HS-27A (cell line): ENCODE measurements around the gene TMEM204.

Source experiments
- DNase-seq: peaks from one replicate; pipeline ENCODE4 v3.0.0-alpha.2; 2012; ENCODE audit warnings: low read depth, missing footprints

The TMEM204 gene

DNA sequence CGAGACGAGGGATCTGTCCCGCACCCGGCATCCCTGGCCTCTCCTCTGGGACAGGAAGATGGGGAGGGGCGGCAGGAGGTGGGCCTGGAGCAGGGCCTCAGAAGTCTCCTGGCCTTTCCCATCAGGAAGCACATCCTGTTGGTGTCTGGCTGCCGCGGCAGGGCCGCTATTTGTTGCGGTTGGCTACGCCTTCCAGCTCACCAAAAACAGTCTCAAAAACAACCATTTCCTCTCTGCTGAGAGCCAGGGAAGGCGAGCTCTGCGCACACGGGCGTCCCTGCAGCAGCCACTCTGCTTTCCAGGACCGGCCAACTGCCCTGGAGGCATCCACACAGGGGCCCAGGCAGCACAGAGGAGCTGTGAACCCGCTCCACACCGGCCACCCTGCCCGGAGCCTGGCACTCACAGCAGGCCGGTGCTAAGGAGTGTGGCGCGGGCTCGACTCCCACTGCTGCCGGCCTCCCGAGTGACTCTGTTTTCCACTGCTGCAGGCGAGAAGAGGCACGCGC is at the start of gene TMEM204:
TSS of gene TMEM204 (plus strand) at position 224 of the 509 bp plus-strand sequence. CDS start 610 bp downstream, outside the sequence.
- no peak for DNase-seq

DNA sequence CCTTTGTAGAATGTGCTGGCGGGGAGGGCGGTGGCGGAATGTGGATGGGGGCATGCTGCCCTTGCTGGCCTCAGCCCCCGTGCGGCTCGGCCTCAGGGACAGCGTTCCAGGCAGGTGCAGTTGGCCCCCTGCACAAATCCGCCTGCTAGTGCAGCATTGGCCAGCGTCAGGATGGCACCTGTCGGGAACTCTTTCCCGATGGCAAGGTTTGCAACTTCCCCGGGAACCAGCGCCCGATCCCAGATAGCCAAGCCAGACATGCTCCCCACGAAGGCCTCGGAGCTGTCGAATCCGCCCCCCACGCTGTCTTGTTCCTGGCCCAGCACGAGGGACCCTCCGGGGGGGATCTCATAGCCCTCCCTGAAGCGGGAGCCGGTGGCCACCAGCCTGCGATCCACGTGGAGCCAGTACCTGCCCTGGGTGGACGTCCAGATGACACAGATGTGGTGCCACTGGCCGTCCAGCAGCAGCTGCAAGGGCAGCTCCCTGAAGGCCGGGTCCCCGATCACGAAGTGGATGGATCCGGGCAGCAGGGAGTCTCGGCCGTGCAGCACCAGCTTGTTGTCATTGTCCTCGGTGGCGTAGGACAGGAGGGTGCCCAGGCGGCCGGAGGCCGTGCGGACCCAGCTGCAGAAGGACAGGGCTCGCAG is 47.5 kb upstream of the TMEM204 start:
- no peak for DNase-seq

DNA sequence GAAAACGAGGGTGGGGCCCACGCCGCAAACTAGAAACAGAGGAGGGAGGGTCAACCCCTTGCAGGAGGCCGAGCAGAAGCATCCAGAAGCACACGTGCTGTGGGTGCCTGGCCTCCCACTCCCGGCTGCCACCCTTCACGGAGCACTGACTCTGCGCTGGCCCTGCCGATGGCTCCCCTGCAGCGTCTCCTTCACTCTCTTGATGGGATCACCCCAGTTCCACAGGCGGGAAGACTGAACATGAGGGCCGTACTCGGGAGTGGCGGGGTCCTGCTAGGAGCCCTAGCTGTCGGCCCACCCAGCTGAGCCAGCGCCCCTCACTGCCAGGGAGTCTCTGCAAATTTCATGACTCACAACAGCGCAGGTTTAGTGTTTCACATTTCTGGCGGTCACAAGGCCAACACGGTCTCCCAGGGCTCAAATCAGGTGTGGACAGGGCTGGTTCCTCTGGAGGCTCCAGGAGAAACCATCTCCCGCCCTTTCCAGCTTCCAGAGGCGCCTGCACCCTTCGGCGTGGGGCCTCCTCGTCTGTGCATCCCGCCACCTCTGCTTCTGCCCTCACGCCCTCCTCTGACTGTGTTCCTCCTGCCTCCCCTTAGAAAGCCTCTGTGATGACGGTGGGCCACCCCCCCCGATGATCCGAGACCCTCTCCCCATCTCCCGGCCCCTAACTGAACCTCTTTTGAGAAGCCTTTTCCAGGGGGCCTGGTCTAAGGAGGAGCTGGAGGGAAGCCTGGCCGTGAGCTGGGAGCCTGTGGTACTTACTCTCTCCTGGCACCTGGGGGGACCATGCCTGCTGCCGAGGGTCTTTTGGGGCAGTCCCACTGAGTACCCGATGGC is 46.7 kb upstream of the TMEM204 start:
- DNase-seq, result no peak

DNA sequence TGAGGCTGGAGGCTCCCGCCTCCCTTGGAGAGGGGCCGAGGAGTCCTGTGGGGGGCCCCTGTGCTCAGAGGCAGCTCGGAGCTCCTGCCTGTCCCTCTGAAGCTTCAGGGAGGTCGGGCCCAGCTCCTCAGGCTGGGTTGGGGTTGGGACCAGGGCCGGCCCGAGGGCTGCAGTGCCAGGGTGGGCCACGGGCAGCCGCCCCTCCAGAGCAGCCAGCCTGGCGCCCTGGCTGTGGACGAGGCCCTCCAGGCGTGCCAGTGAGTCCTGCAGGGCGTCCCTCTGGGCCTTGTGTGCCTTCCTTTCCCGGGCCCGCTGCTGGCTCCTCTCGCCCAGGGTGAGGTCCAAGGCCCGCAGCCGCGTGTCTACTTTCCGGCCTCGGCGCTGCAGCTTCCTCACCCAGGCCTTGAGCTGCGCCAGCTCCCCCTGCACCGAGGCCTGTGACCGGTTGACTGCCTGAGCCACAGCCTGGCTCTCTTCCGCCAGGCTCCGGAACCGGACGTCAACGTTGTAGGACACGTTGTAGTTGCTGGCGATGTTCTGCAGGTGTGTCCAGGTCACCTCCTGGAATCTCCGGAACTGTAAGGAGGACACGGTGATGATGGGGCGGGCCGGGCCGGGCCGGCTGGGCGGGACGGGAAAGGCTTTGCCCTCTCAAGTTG is 45.9 kb upstream of the TMEM204 start:
- no peak for DNase-seq

DNA sequence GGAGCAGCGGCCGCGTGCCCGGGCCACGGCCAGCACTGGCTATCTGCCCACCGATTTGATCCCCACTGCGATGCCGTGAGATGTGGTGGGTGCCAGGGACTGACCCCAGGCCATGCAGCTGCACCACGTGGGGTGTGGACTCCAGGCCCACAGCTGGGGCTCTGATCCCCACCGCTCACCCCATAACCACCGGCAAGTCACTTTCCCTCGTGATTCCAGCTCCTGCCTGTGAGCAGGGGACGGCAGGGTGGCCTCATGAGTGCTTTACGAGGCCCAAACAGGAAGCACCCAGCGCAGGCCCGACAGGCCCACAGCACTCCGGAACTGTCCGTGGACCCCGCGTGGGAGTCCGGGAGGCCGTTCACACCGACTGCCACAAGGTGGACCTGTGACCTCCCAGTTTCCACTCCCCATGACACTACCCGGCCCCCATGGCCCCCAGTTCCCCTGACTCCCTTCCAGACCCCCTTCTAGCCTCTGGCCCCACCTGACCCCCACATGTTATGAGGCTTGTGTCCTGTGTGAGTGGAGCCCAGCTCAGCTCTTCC is 45.3 kb upstream of the TMEM204 start:
- no peak for DNase-seq

DNA sequence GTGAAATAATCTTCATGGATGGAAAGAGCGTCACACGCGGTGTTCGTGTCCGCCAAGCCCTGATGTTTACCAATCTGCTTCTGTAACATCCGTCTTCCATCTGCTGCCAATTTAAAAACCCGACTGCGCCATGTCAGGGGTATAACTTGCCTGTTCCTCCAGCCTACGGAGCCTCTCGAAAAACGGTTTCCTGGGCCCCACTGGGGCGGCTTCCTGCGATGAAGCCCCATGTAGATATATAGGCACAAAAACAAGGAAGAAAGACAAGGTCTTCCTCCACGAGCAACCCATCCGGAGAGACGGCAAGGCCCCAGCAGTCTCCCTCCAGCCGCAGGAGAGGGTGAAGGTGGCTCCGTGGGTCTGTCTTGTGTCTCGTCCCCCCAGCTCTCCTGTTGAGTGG is 44.8 kb upstream of the TMEM204 start, which contains the start of gene PTX4:
TSS of gene PTX4 (minus strand) at position 326 of the 400 bp plus-strand sequence. CDS start at position 291, 35 bp downstream.
- no peak for DNase-seq

DNA sequence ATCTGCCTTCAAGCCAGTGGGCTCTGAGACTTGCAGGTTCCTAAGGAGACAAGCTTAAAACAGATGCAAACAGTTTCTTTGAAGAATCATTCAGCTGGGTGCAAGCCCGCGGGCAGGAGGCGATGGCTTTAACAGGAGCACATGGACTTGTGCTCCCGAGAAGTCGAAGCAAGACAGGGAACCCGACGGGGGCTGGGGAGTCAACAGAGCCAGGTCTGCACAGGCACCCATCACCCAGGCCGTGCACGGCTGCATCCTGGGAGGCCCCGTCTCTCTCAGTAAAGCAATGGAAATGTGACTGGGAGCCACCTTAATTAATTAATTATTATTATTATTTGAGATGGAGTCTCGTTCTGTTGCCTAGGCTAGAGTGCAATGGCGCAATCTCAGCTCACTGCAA is 44.4 kb upstream of the TMEM204 start:
- DNase-seq, result no peak

DNA sequence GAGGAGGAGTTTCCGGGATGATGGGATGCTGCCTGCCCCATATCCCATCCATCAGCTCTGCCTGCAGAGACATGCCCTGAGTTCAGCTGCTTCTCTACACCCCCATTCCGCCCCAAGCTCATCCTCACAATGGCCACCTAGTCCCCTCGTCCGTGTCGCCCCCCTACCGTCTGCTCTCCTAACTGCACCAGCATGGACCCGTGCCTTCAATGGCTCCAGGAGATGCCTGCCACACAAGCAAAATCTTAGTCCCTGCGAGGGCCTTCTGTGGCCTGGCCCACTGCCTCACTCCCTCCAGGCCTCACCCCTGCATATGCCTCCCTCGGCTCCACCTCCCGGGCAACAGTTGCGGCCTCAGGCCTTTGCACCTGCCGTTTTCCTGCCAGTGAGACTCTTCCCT is 42.1 kb upstream of the TMEM204 start:
- no peak for DNase-seq

DNA sequence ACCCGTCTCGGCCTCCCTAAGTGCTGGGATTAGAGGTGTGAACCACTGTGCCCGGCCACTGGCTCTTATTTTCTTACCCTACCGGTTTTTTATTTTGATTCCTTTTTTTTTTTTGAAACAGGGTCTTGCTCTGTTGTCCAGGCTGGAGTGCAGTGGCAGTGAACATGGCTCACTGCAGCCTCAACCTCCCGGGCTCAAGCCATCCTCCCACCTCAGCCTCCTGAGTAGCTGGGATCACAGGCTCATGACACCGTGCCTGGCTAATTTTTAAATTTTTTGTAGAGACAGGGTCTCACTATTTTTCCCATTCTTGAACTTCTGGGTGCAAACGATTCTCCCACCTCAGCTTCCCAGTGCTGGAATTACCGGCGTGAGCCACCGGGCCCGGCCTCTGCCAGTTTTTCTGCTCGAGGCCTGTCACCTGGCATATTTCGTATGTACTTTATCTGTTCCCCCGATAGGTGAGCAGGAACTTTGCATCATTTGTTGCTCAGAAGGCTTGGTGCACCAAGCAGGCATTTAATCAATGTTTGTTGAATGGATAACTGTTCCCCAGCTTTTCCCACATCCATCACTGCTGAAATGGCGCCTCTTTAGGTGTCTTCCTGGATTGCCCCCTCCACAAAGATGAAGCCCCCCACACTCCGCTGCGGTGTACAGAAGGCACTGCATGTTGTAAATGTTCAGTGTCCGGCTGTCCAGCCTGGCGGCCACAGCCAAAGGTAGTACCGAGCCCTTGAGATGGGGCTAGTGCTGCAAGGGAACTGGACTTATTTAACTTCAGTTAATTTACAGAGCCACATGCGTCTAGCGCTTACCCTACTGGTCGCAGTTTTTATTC is 41.2 kb upstream of the TMEM204 start:
- no peak for DNase-seq

DNA sequence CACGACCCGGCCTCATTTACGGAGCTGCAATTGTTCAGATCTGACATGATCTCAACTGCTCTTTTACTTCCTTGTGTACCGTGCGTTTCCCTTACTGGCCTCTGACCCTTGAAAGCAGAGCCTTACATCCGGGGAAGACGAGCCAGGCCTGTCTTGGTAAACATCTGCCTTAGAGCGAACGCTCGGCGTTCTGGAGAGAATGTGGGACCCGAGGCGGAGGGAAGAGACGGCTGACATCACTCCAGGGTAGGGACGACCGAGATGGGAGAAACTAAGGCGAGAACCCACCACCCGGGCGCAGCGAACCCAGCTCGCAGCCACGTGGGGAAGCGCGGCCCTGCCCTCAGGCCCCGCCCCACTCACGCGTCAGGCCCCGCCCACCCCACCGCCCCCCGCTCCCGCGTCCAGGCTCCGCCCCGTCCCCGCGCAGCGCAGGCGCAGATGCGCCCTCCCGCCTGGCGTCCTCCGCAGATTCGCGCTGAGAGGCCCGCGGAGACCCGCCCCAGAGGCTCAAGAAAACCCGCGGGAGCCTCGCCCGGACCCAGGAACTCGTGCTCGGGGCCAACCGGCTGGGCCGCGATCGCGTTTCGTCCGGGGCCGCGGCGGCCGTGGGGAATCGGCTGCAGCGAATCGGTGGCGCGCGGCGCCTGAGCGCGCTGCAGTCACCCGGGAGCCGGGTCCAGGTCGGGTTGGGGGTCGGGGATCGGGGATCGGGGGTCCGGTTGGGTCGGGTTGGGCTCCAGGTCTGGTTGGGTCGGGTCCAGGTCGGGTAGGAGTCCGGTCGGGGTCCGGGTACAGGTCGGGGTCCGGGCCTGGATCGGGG is 40.3 kb upstream of the TMEM204 start, which contains the start of gene TELO2:
TSS of gene TELO2 (plus strand) at position 438 of the 823 bp plus-strand sequence. CDS start 922 bp downstream, outside the sequence.
- peak; percentile 36 for DNase-seq

DNA sequence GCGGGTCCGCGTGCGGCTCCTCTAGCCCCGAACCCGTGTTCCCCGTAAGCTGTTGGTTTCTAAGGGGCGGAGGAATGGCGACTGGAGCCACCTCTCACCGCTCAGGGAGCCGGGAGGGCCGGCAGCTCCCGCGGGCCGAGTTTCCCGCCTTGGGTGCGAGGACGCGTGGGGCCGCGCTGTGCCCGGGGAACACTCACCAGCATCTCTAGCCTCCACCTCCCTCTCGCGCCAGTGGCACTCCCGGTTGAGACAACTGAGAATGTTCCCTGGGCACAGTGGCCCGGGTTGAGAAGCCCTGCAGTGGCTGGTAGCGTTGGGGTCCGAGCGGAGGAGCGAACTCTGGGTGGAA is 39.7 kb upstream of the TMEM204 start:
- DNase-seq, result no peak

DNA sequence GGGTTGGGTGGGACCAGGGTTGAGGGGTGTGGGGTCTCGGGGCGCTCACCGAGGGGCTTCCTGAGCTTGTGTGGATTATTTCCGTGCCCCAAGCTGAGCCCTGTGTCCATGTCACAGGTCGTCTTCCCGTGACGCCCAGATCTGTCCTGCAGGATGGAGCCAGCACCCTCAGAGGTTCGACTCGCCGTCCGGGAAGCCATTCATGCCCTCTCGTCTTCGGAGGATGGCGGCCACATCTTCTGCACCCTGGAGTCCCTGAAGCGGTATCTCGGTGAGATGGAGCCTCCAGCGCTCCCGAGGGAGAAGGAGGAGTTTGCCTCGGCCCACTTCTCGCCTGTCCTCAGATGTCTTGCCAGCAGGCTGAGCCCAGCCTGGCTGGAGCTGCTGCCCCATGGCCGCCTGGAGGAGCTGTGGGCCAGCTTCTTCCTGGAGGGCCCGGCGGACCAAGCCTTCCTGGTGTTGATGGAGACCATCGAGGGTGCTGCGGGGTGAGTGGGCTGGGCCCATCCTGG is 39.3 kb upstream of the TMEM204 start:
- DNase-seq, result no peak

DNA sequence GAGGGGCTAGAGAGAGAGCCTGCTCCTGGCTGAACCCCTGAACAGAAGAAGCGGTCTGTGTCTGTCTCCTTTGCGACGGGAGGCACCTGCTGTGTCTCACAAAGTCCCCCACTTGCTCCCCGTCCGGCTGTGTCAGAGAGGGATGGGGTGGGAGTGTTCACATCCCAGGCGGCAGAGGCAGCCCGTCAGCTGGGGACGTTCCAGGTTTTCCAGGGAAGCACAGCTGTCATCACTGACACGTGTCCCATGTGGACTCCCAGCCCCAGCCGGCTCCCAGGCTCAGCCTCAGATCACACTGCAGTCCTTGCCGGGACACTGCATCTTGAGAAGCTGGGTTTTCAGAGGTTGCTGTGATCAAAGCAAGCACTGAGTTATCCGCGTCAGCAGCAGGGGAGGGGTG is 38.8 kb upstream of the TMEM204 start:
- no peak for DNase-seq

DNA sequence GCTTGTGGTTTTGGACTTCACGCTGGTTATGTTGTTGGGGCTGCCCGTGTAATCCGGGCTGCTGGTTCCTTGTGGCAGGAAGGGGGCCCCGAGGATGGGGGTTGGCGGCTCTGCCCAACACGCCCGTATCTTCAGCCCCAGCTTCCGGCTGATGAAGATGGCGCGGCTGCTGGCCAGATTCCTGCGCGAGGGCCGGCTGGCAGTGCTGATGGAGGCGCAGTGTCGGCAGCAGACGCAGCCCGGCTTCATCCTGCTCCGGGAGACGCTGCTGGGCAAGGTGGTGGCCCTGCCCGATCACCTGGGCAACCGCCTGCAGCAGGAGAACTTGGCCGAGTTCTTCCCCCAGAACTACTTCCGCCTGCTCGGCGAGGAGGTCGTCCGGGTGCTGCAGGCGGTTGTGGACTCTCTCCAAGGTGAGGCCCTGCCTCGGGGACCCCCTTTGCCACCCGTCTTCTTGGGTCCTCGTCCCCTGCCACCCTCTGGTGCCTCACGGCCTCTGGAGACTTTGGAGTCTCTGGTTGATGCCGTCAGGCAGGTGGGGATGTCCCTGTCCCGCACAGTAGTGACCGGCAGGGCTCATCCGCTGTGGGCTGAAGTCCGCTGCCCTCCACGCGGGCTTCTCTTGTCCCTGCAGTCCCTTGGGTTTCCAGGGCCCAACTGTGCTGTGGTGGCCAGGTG is 38.1 kb upstream of the TMEM204 start:
- DNase-seq, result no peak

DNA sequence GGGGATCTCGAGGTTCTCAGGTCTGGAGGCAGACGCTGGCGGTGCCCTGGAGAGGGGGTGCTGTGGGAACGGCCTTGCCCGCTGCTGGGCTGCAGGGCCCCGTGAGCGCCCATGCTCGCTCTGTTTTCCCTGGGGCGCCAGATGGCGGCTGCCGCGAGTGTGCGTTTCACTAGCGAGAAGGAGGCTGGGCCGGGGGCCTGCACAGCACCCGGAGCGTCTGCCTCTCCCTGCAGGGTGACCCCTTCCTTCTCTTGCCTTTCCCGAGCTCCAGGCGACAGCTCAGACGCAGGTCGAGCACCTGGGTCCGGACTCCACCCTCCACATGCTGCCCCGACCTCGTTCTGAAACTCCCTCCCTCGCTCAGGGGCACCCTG is 37.6 kb upstream of the TMEM204 start:
- no peak for DNase-seq

DNA sequence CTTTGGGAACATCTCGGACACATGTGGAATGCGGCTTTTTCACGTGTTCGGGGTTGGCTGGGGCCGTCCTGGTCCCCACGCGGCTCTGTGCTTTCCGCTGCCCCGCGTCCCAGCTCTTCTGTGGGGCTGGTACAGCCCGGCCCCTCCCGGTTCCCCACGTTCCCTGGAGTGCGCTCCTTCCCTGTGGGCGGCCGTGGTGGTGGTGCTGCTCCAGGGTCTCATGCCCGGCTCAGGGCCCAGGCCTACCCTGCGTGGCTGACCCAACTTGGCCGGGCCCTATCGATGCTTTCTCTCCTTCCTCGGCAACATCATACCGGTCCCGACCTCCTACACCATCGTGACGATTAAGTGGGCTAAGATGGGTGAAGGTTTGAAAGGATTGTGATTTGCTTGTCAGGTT is 37.0 kb upstream of the TMEM204 start:
- no peak for DNase-seq

DNA sequence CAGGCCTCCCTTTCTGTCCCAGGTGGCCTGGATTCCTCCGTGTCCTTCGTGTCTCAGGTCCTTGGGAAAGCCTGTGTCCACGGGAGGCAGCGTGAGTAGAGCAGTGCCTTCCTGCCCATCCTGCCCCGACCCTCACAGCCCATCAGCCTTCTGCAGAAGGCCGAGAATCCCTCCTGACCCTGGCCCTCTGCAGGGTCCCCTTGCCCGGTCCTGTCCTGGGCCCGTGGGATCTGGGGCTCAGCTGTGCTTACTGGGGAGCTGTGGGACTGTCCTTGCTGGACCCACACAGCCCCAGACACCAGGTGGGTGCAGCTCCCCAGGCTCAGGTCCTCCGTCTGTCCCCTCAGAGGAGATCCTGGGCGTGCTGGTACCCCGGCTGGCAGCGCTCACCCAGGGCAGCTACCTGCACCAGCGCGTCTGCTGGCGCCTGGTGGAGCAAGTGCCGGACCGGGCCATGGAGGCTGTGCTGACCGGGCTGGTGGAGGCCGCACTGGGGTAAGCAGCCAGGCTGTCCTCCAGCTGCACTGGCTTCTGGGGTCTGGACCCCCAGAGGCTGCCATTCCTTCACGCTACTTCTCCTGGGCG is 36.4 kb upstream of the TMEM204 start:
- no peak for DNase-seq

DNA sequence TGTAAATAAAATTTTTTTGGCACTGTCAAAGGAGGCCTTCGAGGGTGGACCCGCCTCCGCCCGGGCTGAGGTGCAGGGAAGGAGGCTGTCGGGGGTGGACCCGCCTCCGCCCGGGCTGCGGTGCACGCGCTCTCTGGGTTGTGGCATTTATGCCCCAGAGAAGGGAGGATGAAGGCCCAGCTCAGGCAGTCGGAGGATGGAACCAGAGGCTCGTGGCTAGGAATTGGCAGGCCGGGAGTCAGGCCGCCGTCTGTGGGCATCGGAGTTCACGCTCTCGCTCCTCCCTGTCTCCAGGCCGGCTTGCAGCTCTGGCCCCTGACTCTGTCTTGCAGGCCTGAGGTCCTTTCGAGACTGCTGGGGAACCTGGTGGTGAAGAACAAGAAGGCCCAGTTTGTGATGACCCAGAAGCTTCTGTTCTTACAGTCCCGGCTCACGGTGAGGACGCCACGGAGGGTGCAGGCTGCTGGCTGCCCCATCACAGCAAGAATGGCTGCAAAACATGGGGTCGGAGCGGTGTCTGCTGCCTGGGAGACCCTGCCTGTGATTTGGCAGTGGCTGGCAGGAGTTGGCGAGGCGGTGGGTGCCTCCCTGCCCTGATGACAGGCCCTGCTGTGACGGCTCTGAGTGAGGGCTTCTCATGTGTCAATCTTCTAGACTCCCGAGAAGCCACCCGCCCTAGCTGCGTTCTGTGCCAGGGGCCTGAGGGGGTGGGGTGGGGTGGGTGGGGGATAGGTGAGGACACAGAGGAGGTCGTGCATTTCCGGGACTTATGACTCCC is 34.4 kb upstream of the TMEM204 start:
- DNase-seq, result no peak
